ENCODE data around the gene FAHD1. TPM values are rescaled to one million over a fixed set of nuclear protein-coding genes. Genes with fewer than 3 reads are reported as not detected.

Gene FAHD1
- total and polyA plus RNA-seq, 9 of the 15 experiments (the other 6 are each of a cell fraction or from before 2014, with no cell fraction given): 2.2 to 20.9 (median 10.7) TPM

- Histone ChIP-seq H3K4me3 (no peak overlapping the region), H3K9ac (ENCODE audit: insufficient read depth in 1 of 2, low read depth in 2 of 2, low read length in 2 of 2) (no peak overlapping the region), H2AFZ (ENCODE audit: low read depth, low read length) (no peak overlapping the region), H3K4me2 (ENCODE audit: insufficient read depth, low read length) (no peak overlapping the region), H3K27ac (ENCODE audit: extremely low read depth, low read depth, low read length) (no peak overlapping the region), H3K4me1 (replicated peaks in 1 of 2; ENCODE audit: control insufficient read depth in 2 of 2, insufficient read depth in 2 of 2, low read length in 2 of 2) (no peaks in the 10 kb centered on the region), H4K20me1 (replicated peaks; ENCODE audit: control insufficient read depth, insufficient read depth, low read length) (no peaks in the 10 kb centered on the region), H3K36me3 (ENCODE audit: control insufficient read depth, insufficient read depth, low read length) (no peaks in the 10 kb centered on the region), H3K79me2 (ENCODE audit: control insufficient read depth, insufficient read depth, low read length) (no peaks in the 10 kb centered on the region), H3K27me3 (ENCODE audit: control insufficient read depth in 2 of 2, insufficient read depth in 2 of 2, low read length in 2 of 2) (no peaks in the 10 kb centered on the region), H3K9me1 (ENCODE audit: control insufficient read depth, insufficient read depth, low read length) (no peaks in the 10 kb centered on the region), H3K9me3 (replicated peaks; ENCODE audit: control insufficient read depth, insufficient read depth, low read depth, low read length) (no peaks in the 10 kb centered on the region)
- FAIRE-seq (no peak), ATAC-seq (no peak), DNase-seq (ENCODE audit: extremely low read depth in 1 of 4, low spot score in 3 of 4) (no peak)
- intact Hi-C loops (cut with micrococcal nuclease) (no loop called here), in situ Hi-C loops (cut with MboI) (no loop called here)
- ChIA-PET CTCF (ENCODE audit: low intra/inter-chr PET ratio) (no interaction called here), POLR2A (no interaction called here)
- no peak for TF ChIP-seq NRF1 (conservative IDR thresholded peaks at IDR 0.05 in 1 of 2, IDR thresholded peaks at IDR 0.05 in 1 of 2)
- TF ChIP-seq MAZ (CRISPR knock-in tag; conservative IDR thresholded peaks at IDR 0.05 in 1 of 2, IDR thresholded peaks at IDR 0.05 in 1 of 2): no peak
- no peak for TF ChIP-seq SMAD3 (CRISPR knock-in tag; conservative IDR thresholded peaks at IDR 0.05)
- TF ChIP-seq MAFK (IDR thresholded peaks at IDR 0.05; ENCODE audit: low read length): no peak
- TF ChIP-seq CREBBP (IDR thresholded peaks at IDR 0.05; ENCODE audit: low read depth, low read length): no peak
- no peak for TF ChIP-seq HNRNPH1 (optimal IDR thresholded peaks at IDR 0.05; ENCODE audit: low read depth, low read length)
- TF ChIP-seq RNF2 (IDR thresholded peaks at IDR 0.05): no peak
- 71% methylated on average over 10 of the region's 10 CpGs for WGBS (ENCODE audit: insufficient coverage, low coverage, missing lambda C conversion rate)
- no TSS peak for BruUV-seq (replicated peaks)
These were observed 26.3 kb upstream of the FAHD1 start for GRCh38 chr16:1800701-1801100.

GRCh38 chr16:1807626-1808025, 19.4 kb upstream of the FAHD1 start:
- Histone ChIP-seq H3K27me3 (ENCODE audit: control insufficient read depth in 2 of 2, insufficient read depth in 2 of 2, low read length in 2 of 2) (no peaks in the 10 kb centered on the region), H3K36me3 (ENCODE audit: control insufficient read depth, insufficient read depth, low read length) (peaks cover 3% of the 10 kb centered on the region; the same call in 1 of the 3 replicates), H4K20me1 (replicated peaks; ENCODE audit: control insufficient read depth, insufficient read depth, low read length) (no peaks in the 10 kb centered on the region; the same call in 1 of the 2 replicates), H3K9me1 (ENCODE audit: control insufficient read depth, insufficient read depth, low read length) (no peaks in the 10 kb centered on the region), H3K79me2 (ENCODE audit: control insufficient read depth, insufficient read depth, low read length) (no peaks in the 10 kb centered on the region), H3K4me2 (ENCODE audit: insufficient read depth, low read length) (no peak overlapping the region), H2AFZ (ENCODE audit: low read depth, low read length) (no peak overlapping the region), H3K4me1 (replicated peaks in 1 of 2; ENCODE audit: control insufficient read depth in 2 of 2, insufficient read depth in 2 of 2, low read length in 2 of 2) (peaks cover 0 to 17% of the 10 kb centered on the region in 2 experiments; a peak in 2 of 5 replicates), H3K9me3 (replicated peaks; ENCODE audit: control insufficient read depth, insufficient read depth, low read depth, low read length) (no peaks in the 10 kb centered on the region), H3K9ac (ENCODE audit: insufficient read depth in 1 of 2, low read depth in 2 of 2, low read length in 2 of 2) (no peak overlapping the region), H3K4me3 (no peak overlapping the region), H3K27ac (ENCODE audit: extremely low read depth, low read depth, low read length) (no peak overlapping the region)
- FAIRE-seq (no peak), ATAC-seq (no peak), DNase-seq (ENCODE audit: extremely low read depth in 1 of 4, low spot score in 3 of 4) (no peak)
- CTCF ChIA-PET (ENCODE audit: low intra/inter-chr PET ratio): no interaction called here
- no TSS peak for BruUV-seq (replicated peaks)
- 84% methylated on average over 10 of the region's 10 CpGs for WGBS (ENCODE audit: insufficient coverage, low coverage, missing lambda C conversion rate)
- in situ Hi-C loops (cut with MboI): no loop called here
- POLR2A ChIA-PET: no interaction called here
- intact Hi-C loops (cut with micrococcal nuclease): no loop called here
- no peak for TF ChIP-seq ZNF551 (CRISPR knock-in tag; IDR thresholded peaks at IDR 0.05)
- TF ChIP-seq FOSL1 (tag; conservative IDR thresholded peaks at IDR 0.05): no peak
- no peak for TF ChIP-seq TEAD4 (IDR thresholded peaks at IDR 0.05; ENCODE audit: low read length)
- TF ChIP-seq TEAD4 (CRISPR knock-in tag; IDR thresholded peaks at IDR 0.05; ENCODE audit: borderline replicate concordance): no peak
- TF ChIP-seq DNMT1 (IDR thresholded peaks at IDR 0.05): no peak
- no peak for TF ChIP-seq ZNF165 (CRISPR knock-in tag; IDR thresholded peaks at IDR 0.05; ENCODE audit: borderline replicate concordance)
- TF ChIP-seq ETS1 (conservative IDR thresholded peaks at IDR 0.05; ENCODE audit: control insufficient read depth, low read depth, low read length): no peak
- no peak for TF ChIP-seq ZNF766 (CRISPR knock-in tag; conservative IDR thresholded peaks at IDR 0.05)
- TF ChIP-seq ZNF184 (CRISPR knock-in tag; IDR thresholded peaks at IDR 0.05): no peak
- TF ChIP-seq NFE2 (IDR thresholded peaks at IDR 0.05; ENCODE audit: low read depth): no peak
- no peak for TF ChIP-seq ASH1L (IDR thresholded peaks at IDR 0.05; ENCODE audit: borderline replicate concordance, low read depth, partially characterized antibody)

Measured in K562 (cell line).